ENCODE measurements around the gene DYNLT3.

DYNLT3 gene

DNA sequence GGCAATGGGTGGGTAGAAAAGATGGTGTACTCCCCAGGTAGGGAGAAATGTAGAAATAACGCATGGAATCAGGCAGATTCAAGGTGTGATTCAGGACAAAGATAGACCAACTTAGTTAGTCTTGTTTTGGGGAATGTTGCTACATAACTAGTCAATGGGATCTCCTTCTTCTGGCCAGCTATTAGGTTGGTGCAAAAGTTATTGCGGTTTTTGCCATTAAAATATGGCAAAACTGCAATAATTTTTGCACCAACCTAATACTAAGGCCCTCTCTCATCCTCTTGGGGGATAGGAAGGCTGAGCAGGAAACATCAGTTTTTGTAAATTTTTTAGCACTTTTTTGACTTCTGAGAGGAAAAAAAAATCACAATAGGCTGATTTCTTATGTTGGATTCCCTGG is 44.3 kb downstream of the DYNLT3 start:
- TF ChIP-seq ARNT (IDR thresholded peaks at IDR 0.05) (no peak), ELF4 (IDR thresholded peaks at IDR 0.05) (peak; percentile 76)
- no peak for DNase-seq (ENCODE audit: extremely low spot score)
- POLR2A ChIA-PET, result no interaction called here
- CTCF ChIA-PET, result interaction anchor here (0.7 to 1.0 kb wide), 2 partner anchors 10 to 39 kb away, joined by 3 to 5 read pairs; no protein-coding TSS in a partner anchor

- no peak for DNase-seq (ENCODE audit: extremely low spot score)
- TF ChIP-seq TARDBP (IDR thresholded peaks at IDR 0.05) (no peak), BHLHE40 (IDR thresholded peaks at IDR 0.05; ENCODE audit: borderline replicate concordance) (no peak)
- ChIA-PET CTCF (interaction anchor here (0.5 kb wide), 1 partner anchor 75 kb away, joined by 3 read pairs; no protein-coding TSS in a partner anchor), POLR2A (no interaction called here)
Observed at GRCh38 chrX:37802028-37802427, 45.3 kb downstream of the DYNLT3 start.

- POLR2A ChIA-PET, result no interaction called here
- DNase-seq (ENCODE audit: extremely low spot score), result no peak
- TF ChIP-seq ELF4 (IDR thresholded peaks at IDR 0.05), result no peak
- TF ChIP-seq, protein P1, sequence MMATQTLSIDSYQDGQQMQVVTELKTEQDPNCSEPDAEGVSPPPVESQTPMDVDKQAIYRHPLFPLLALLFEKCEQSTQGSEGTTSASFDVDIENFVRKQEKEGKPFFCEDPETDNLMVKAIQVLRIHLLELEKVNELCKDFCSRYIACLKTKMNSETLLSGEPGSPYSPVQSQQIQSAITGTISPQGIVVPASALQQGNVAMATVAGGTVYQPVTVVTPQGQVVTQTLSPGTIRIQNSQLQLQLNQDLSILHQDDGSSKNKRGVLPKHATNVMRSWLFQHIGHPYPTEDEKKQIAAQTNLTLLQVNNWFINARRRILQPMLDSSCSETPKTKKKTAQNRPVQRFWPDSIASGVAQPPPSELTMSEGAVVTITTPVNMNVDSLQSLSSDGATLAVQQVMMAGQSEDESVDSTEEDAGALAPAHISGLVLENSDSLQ (IDR thresholded peaks at IDR 0.05), result no peak
- TF ChIP-seq FOXK2 (IDR thresholded peaks at IDR 0.05), result no peak
- TF ChIP-seq ARNT (IDR thresholded peaks at IDR 0.05), result no peak
- no peak for TF ChIP-seq FOXM1 (IDR thresholded peaks at IDR 0.05; ENCODE audit: borderline replicate concordance)
- TF ChIP-seq LEF1 (IDR thresholded peaks at IDR 0.05; ENCODE audit: borderline replicate concordance), result no peak
- TF ChIP-seq BHLHE40 (IDR thresholded peaks at IDR 0.05; ENCODE audit: borderline replicate concordance), result no peak
- TF ChIP-seq SP1 (IDR thresholded peaks at IDR 0.05), result no peak
- no peak for TF ChIP-seq NFRKB (IDR thresholded peaks at IDR 0.05)
- no peak for TF ChIP-seq ZNF384 (IDR thresholded peaks at IDR 0.05)
- no peak for TF ChIP-seq HDGF (IDR thresholded peaks at IDR 0.05; ENCODE audit: borderline replicate concordance)
- no peak for TF ChIP-seq TARDBP (IDR thresholded peaks at IDR 0.05)
- TF ChIP-seq L3MBTL2 (conservative IDR thresholded peaks at IDR 0.05), result no peak
- no peak for TF ChIP-seq CTBP1 (IDR thresholded peaks at IDR 0.05; ENCODE audit: borderline replicate concordance)
- CTCF ChIA-PET, result no interaction called here
Observed at GRCh38 chrX:37800717-37801116, 46.7 kb downstream of the DYNLT3 start.

- no peak for DNase-seq (ENCODE audit: extremely low spot score)
- ChIA-PET POLR2A (no interaction called here), CTCF (no interaction called here)
- no peak for TF ChIP-seq FOXM1 (IDR thresholded peaks at IDR 0.05; ENCODE audit: borderline replicate concordance)
- TF ChIP-seq ELF4 (IDR thresholded peaks at IDR 0.05), result no peak
- TF ChIP-seq, protein P1 (IDR thresholded peaks at IDR 0.05), result no peak
- TF ChIP-seq L3MBTL2 (conservative IDR thresholded peaks at IDR 0.05), result no peak
Observed at GRCh38 chrX:37799936-37800335, 47.4 kb downstream of the DYNLT3 start.

GRCh38 chrX:37796805-37797204 is 50.6 kb downstream of the DYNLT3 start:
- POLR2A ChIA-PET, result no interaction called here

GRCh38 chrX:37796310-37796709 is 51.1 kb downstream of the DYNLT3 start:
- DNase-seq (ENCODE audit: extremely low spot score), result no peak
- TF ChIP-seq FOXM1 (IDR thresholded peaks at IDR 0.05; ENCODE audit: borderline replicate concordance) (no peak), SUZ12 (IDR thresholded peaks at IDR 0.05) (no peak), LEF1 (IDR thresholded peaks at IDR 0.05; ENCODE audit: borderline replicate concordance) (no peak), ELF4 (IDR thresholded peaks at IDR 0.05) (no peak), TARDBP (IDR thresholded peaks at IDR 0.05) (no peak), HDGF (IDR thresholded peaks at IDR 0.05; ENCODE audit: borderline replicate concordance) (no peak), L3MBTL2 (conservative IDR thresholded peaks at IDR 0.05) (no peak), SP1 (IDR thresholded peaks at IDR 0.05) (no peak), FOXA1 (IDR thresholded peaks at IDR 0.05) (no peak), FOXK2 (IDR thresholded peaks at IDR 0.05) (no peak), BHLHE40 (IDR thresholded peaks at IDR 0.05; ENCODE audit: borderline replicate concordance) (no peak), NFRKB (IDR thresholded peaks at IDR 0.05) (no peak)
- CTCF ChIA-PET, result no interaction called here
- POLR2A ChIA-PET, result no interaction called here

More at GRCh38 chrX:37796805-37797204, 50.6 kb downstream of the DYNLT3 start:
- DNase-seq (ENCODE audit: extremely low spot score), result no peak
- CTCF ChIA-PET, result no interaction called here
- TF ChIP-seq TARDBP (IDR thresholded peaks at IDR 0.05), result no peak
- TF ChIP-seq ZNF384 (IDR thresholded peaks at IDR 0.05), result no peak
- TF ChIP-seq LEF1 (IDR thresholded peaks at IDR 0.05; ENCODE audit: borderline replicate concordance), result no peak
- TF ChIP-seq ELF4 (IDR thresholded peaks at IDR 0.05), result no peak
- no peak for TF ChIP-seq ARNT (IDR thresholded peaks at IDR 0.05)
- no peak for TF ChIP-seq CTBP1 (IDR thresholded peaks at IDR 0.05; ENCODE audit: borderline replicate concordance)
- TF ChIP-seq FOXM1 (IDR thresholded peaks at IDR 0.05; ENCODE audit: borderline replicate concordance), result no peak
- TF ChIP-seq L3MBTL2 (conservative IDR thresholded peaks at IDR 0.05), result no peak
- no peak for TF ChIP-seq HDGF (IDR thresholded peaks at IDR 0.05; ENCODE audit: borderline replicate concordance)
- TF ChIP-seq, protein P1 (IDR thresholded peaks at IDR 0.05), result no peak
- no peak for TF ChIP-seq FOXA1 (IDR thresholded peaks at IDR 0.05)
